Astrocyte (in vitro differentiated cells and primary cell): ENCODE data around the gene AP5Z1. TPM values are rescaled to one million over a fixed set of nuclear protein-coding genes. Genes with fewer than 3 reads are reported as not detected.

Experiments
- DNase-seq: peaks from one replicate; pipeline ENCODE4 v3.0.0-alpha.2; 2010; ENCODE audit warnings: low read depth
- FAIRE-seq: peaks from 2 replicates; lab custom pipeline; 2011; peaks lifted over from hg19 to GRCh38; lab: Jason Lieb, UNC
- H2AFZ ChIP-seq: 2 replicates; pipeline ENCODE4 v1.6.0; 2012; ENCODE audit warnings: low read depth, low read length, inconsistent platforms
- H3K27ac ChIP-seq: 2 replicates; pipeline ENCODE4 v1.5.1; 2011; ENCODE audit warnings: low read depth, low read length, inconsistent platforms
- H3K27me3 ChIP-seq: 2 replicates; pipeline ENCODE4 v1.6.0; 2011; ENCODE audit warnings: low read length, inconsistent platforms; ENCODE audit not compliant: insufficient read depth
- H3K36me3 ChIP-seq: 2 replicates; pipeline ENCODE4 v1.5.1; 2011; ENCODE audit warnings: low read length, inconsistent platforms; ENCODE audit not compliant: insufficient read depth
- H3K4me1 ChIP-seq: 2 replicates; pipeline ENCODE4 v1.5.1; 2011; ENCODE audit warnings: low read length, inconsistent platforms; ENCODE audit not compliant: insufficient read depth
- H3K4me2 ChIP-seq: 2 replicates; pipeline ENCODE4 v1.6.0; 2012; ENCODE audit warnings: low read length, inconsistent platforms
- H3K4me3 ChIP-seq: 2 replicates; pipeline ENCODE4 v1.5.1; 2011; ENCODE audit warnings: low read depth, mild to moderate bottlenecking, low read length, inconsistent platforms; ENCODE audit not compliant: insufficient read depth
- H3K79me2 ChIP-seq: 2 replicates; pipeline ENCODE4 v1.6.0; 2012; ENCODE audit warnings: mild to moderate bottlenecking, low read length, inconsistent platforms; ENCODE audit not compliant: insufficient read depth
- H3K9ac ChIP-seq: 2 replicates; pipeline ENCODE4 v1.6.0; 2012; ENCODE audit warnings: mild to moderate bottlenecking, low read length, inconsistent platforms
- H3K9me3 ChIP-seq: 2 replicates; pipeline ENCODE4 v1.5.1; 2012; ENCODE audit warnings: low read depth, mild to moderate bottlenecking, low read length, inconsistent platforms; ENCODE audit not compliant: insufficient read depth
- H4K20me1 ChIP-seq: 2 replicates; pipeline ENCODE4 v1.6.0; 2012; ENCODE audit warnings: low read length, inconsistent platforms; ENCODE audit not compliant: insufficient read depth
- H3K27ac Mint-ChIP-seq: one replicate; pipeline ENCODE4 v1.8.0; 2021; ENCODE audit warnings: mild to moderate bottlenecking, mixed read lengths; ENCODE audit not compliant: unreplicated experiment
- H3K27me3 Mint-ChIP-seq: one replicate; pipeline ENCODE4 v1.8.0; 2021; ENCODE audit warnings: low read depth, mixed read lengths; ENCODE audit not compliant: unreplicated experiment
- H3K36me3 Mint-ChIP-seq: one replicate; pipeline ENCODE4 v1.8.0; 2021; ENCODE audit warnings: low read depth, mixed read lengths; ENCODE audit not compliant: unreplicated experiment
- H3K4me1 Mint-ChIP-seq: one replicate; pipeline ENCODE4 v1.8.0; 2021; ENCODE audit warnings: low read depth, mixed read lengths; ENCODE audit not compliant: unreplicated experiment
- H3K4me3 Mint-ChIP-seq: one replicate; pipeline ENCODE4 v1.8.0; 2021; ENCODE audit warnings: mild to moderate bottlenecking, moderate library complexity, mixed read lengths; ENCODE audit not compliant: unreplicated experiment
- H3K9me3 Mint-ChIP-seq: one replicate; pipeline ENCODE4 v1.8.0; 2021; ENCODE audit warnings: mild to moderate bottlenecking, mixed read lengths; ENCODE audit not compliant: unreplicated experiment
- EZH2 ChIP-seq: IDR thresholded peaks from 2 replicates; pipeline ENCODE4 v1.6.1; 2012; ENCODE audit warnings: mild to moderate bottlenecking, low read length, inconsistent platforms; ENCODE audit not compliant: insufficient read depth
- total RNA-seq: library from RNA; stranded (reverse); gene quantifications from 2 replicates; pipeline ENCODE4 v1.2.1, GENCODE V29; 2021
- TF ChIP-seq, protein P1 (sequence below): IDR thresholded peaks from 2 replicates; pipeline ENCODE4 v1.5.1; 2011; ENCODE audit warnings: low read depth, mild to moderate bottlenecking, inconsistent platforms, low read length, moderate library complexity; ENCODE audit not compliant: insufficient read depth

Gene AP5Z1
- total RNA-seq, 1 donor from 2014 or later = 75.6 TPM

DNA sequence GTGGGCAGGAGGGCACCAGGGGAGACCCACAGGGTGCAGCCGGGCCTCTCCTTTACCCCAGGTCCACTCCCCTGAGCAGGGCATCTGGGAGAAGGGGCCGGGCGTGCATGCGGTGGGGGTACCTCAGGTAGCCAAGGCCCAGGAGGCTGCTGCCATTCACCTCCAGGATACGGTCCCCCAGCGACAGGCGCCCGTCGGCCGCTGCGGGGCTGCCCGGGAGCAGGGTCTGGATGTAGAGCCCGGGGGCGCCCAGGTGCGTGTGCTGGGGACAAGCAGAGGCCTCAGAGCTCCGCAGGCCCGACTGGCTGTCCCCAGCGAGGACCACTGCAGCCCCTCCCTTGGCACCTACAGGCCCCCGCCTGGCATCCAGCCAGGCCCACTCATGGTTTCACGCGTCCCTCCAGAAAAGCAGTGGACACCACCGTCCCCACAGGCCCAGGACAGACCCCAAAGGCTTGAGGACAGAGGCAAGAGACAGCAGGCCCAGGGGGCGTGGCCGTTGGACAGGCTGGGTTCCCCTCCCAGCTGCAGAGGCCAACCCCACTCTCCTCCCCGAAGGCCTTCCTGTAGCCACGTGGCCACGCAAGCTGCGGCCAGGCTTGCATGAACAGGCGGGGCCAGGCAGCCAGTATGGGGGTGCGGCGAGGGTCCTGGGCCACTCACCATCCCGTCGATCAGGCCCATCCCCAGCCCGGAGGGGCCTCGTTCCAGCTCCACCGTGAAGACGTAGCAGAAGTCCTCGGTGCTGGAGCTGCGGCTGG lies 24.3 kb downstream of the AP5Z1 start:
- Histone ChIP-seq H3K36me3 (no peaks in the 10 kb centered on the region), H3K4me1 (peaks cover 4% of the 10 kb centered on the region), H3K4me3 (no peak overlapping the region), H3K9ac (no peak overlapping the region), H3K4me2 (no peak overlapping the region), H3K9me3 (no peaks in the 10 kb centered on the region), H4K20me1 (no peaks in the 10 kb centered on the region), H2AFZ (no peak overlapping the region), H3K27me3 (no peaks in the 10 kb centered on the region), H3K27ac (no peak overlapping the region), H3K79me2 (no peaks in the 10 kb centered on the region)
- H3K4me3 Mint-ChIP-seq = no peak overlapping the region
- peaks cover 3% of the 10 kb centered on the region for H3K4me1 Mint-ChIP-seq
- H3K9me3 Mint-ChIP-seq = peaks cover 4% of the 10 kb centered on the region
- H3K27me3 Mint-ChIP-seq = peaks cover 7% of the 10 kb centered on the region
- no peak overlapping the region for H3K27ac Mint-ChIP-seq
- peaks cover 5% of the 10 kb centered on the region for H3K36me3 Mint-ChIP-seq
- DNase-seq (no peak), FAIRE-seq (no peak)
- no peak for TF ChIP-seq EZH2
- TF ChIP-seq, protein P1, sequence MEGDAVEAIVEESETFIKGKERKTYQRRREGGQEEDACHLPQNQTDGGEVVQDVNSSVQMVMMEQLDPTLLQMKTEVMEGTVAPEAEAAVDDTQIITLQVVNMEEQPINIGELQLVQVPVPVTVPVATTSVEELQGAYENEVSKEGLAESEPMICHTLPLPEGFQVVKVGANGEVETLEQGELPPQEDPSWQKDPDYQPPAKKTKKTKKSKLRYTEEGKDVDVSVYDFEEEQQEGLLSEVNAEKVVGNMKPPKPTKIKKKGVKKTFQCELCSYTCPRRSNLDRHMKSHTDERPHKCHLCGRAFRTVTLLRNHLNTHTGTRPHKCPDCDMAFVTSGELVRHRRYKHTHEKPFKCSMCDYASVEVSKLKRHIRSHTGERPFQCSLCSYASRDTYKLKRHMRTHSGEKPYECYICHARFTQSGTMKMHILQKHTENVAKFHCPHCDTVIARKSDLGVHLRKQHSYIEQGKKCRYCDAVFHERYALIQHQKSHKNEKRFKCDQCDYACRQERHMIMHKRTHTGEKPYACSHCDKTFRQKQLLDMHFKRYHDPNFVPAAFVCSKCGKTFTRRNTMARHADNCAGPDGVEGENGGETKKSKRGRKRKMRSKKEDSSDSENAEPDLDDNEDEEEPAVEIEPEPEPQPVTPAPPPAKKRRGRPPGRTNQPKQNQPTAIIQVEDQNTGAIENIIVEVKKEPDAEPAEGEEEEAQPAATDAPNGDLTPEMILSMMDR = no peak

DNA sequence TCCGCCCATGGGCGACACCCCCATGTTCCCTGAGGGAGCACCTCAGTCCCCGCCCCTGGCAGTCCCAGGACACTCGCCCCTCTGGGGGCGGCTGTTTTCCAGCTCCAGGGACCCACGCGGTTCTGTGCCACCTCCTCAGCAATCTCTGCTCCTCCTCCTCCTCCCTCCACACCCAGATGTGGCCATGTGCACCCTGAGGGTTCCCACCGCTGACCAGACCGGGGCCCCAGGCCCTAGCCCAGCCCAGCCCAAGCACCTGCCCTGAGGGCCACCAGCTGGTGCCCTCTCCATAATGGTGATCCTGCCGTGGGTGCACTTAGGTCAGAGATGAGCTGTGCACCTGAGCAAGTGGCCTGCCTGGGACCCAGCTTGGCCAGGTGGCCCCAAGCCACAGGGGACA lies 25.1 kb downstream of the AP5Z1 start:
- Mint-ChIP-seq H3K4me1 (no peaks in the 10 kb centered on the region), H3K27me3 (peaks cover 7% of the 10 kb centered on the region), H3K9me3 (peaks cover 4% of the 10 kb centered on the region), H3K4me3 (no peak overlapping the region), H3K27ac (no peak overlapping the region), H3K36me3 (peaks cover 3% of the 10 kb centered on the region)
- DNase-seq (no peak), FAIRE-seq (no peak)
- H4K20me1 ChIP-seq = no peaks in the 10 kb centered on the region
- H3K79me2 ChIP-seq = no peaks in the 10 kb centered on the region
- H3K4me3 ChIP-seq = no peak overlapping the region
- no peak overlapping the region for H3K4me2 ChIP-seq
- no peak overlapping the region for H3K9ac ChIP-seq
- H3K27me3 ChIP-seq = no peaks in the 10 kb centered on the region
- no peaks in the 10 kb centered on the region for H3K9me3 ChIP-seq
- TF ChIP-seq, protein P1 = no peak
- no peaks in the 10 kb centered on the region for H3K36me3 ChIP-seq
- no peak overlapping the region for H3K27ac ChIP-seq
- no peak overlapping the region for H2AFZ ChIP-seq
- H3K4me1 ChIP-seq = no peaks in the 10 kb centered on the region
